ENCODE results near the gene PCDH7. TPM values are rescaled to one million over a fixed set of nuclear protein-coding genes. Genes with fewer than 3 reads are reported as not detected.

The PCDH7 gene
- total RNA-seq, 1 donor from 2014 or later: 8.2 TPM

- no peaks in the 10 kb centered on the region for H3K27me3 ChIP-seq (ENCODE audit: control insufficient read depth, insufficient read depth, low read length)
- no peak overlapping the region for H3K4me3 ChIP-seq (ENCODE audit: low read depth, low read length)
- no peak for DNase-seq (ENCODE audit: low read depth)
- no peaks in the 10 kb centered on the region for H3K36me3 ChIP-seq (ENCODE audit: control insufficient read depth, insufficient read depth, low read length)
- TF ChIP-seq CTCF (IDR thresholded peaks at IDR 0.05; ENCODE audit: insufficient read depth, low read length, poor library complexity, severe bottlenecking): no peak
Observed at GRCh38 chr4:30768277-30768676, 48.1 kb downstream of the PCDH7 start.

- Histone ChIP-seq H3K36me3 (ENCODE audit: control insufficient read depth, insufficient read depth, low read length) (no peaks in the 10 kb centered on the region), H3K4me3 (ENCODE audit: low read depth, low read length) (no peak overlapping the region), H3K27me3 (ENCODE audit: control insufficient read depth, insufficient read depth, low read length) (no peaks in the 10 kb centered on the region)
- no peak for DNase-seq (ENCODE audit: low read depth)
- no peak for TF ChIP-seq CTCF (IDR thresholded peaks at IDR 0.05; ENCODE audit: insufficient read depth, low read length, poor library complexity, severe bottlenecking)
Observed at GRCh38 chr4:30769093-30769492, 48.9 kb downstream of the PCDH7 start.

- no peaks in the 10 kb centered on the region for H3K27me3 ChIP-seq (ENCODE audit: control insufficient read depth, insufficient read depth, low read length)
- peak; percentile 44 for DNase-seq (ENCODE audit: low read depth)
- no peak for TF ChIP-seq CTCF (IDR thresholded peaks at IDR 0.05; ENCODE audit: insufficient read depth, low read length, poor library complexity, severe bottlenecking)
- no peaks in the 10 kb centered on the region for H3K36me3 ChIP-seq (ENCODE audit: control insufficient read depth, insufficient read depth, low read length)
- no peak overlapping the region for H3K4me3 ChIP-seq (ENCODE audit: low read depth, low read length)
Observed at GRCh38 chr4:30770049-30770549, 49.9 kb downstream of the PCDH7 start.

GRCh38 chr4:30770812-30771211 is 50.6 kb downstream of the PCDH7 start:
- DNase-seq (ENCODE audit: low read depth): no peak
- no peaks in the 10 kb centered on the region for H3K27me3 ChIP-seq (ENCODE audit: control insufficient read depth, insufficient read depth, low read length)
- H3K4me3 ChIP-seq (ENCODE audit: low read depth, low read length): no peak overlapping the region
- H3K36me3 ChIP-seq (ENCODE audit: control insufficient read depth, insufficient read depth, low read length): no peaks in the 10 kb centered on the region
- TF ChIP-seq CTCF (IDR thresholded peaks at IDR 0.05; ENCODE audit: insufficient read depth, low read length, poor library complexity, severe bottlenecking): no peak

GRCh38 chr4:30776451-30776850 is 56.3 kb downstream of the PCDH7 start:
- no peak for DNase-seq (ENCODE audit: low read depth)
- TF ChIP-seq CTCF (IDR thresholded peaks at IDR 0.05; ENCODE audit: insufficient read depth, low read length, poor library complexity, severe bottlenecking): no peak
- Histone ChIP-seq H3K36me3 (ENCODE audit: control insufficient read depth, insufficient read depth, low read length) (no peaks in the 10 kb centered on the region), H3K27me3 (ENCODE audit: control insufficient read depth, insufficient read depth, low read length) (no peaks in the 10 kb centered on the region), H3K4me3 (ENCODE audit: low read depth, low read length) (no peak overlapping the region)

DNA sequence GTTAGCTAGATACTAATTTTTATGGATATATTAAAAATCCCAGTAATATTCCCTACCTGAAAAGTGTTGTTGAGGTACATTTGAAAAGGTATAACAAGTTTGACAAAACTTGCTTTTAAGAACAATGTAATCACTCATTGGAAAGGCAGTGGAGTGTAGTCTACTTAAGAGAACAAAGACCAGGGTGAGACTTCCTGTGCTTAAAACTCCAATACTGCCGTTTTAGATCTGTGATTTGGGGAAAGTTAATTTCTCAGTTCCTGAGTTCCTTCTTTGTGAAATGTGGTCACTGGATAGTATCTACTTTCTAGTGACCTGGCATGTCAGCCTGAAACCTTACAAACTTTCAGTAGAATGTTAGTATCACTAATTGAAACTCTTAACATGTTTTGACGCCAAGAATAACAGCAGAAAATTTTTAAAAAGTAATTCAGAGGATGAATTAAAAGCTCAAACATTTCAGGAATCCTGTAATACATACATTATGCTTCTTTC is 56.8 kb downstream of the PCDH7 start:
- no peak for DNase-seq (ENCODE audit: low read depth)
- TF ChIP-seq CTCF (IDR thresholded peaks at IDR 0.05; ENCODE audit: insufficient read depth, low read length, poor library complexity, severe bottlenecking): no peak
- H3K4me3 ChIP-seq (ENCODE audit: low read depth, low read length): no peak overlapping the region
- no peaks in the 10 kb centered on the region for H3K36me3 ChIP-seq (ENCODE audit: control insufficient read depth, insufficient read depth, low read length)
- H3K27me3 ChIP-seq (ENCODE audit: control insufficient read depth, insufficient read depth, low read length): no peaks in the 10 kb centered on the region
